HEK293 (cell line): Measurements from ENCODE around the gene NBDY.

ENCODE experiments used
- CTCF ChIA-PET: fragments of 350-600 bp; formaldehyde crosslinking; extraction: SDS; loops from one replicate; lab custom pipeline; 2021; ENCODE audit warnings: antibody characterized with exemption; lab: Yijun Ruan, JAX
- POLR2A ChIA-PET: fragments of 300-600 bp; formaldehyde crosslinking; extraction: SDS; loops from one replicate; lab custom pipeline; 2020; ENCODE audit warnings: antibody characterized with exemption, inconsistent platforms; lab: Yijun Ruan, JAX
- H3K27ac ChIP-seq: fragments of 200-500 bp; sonication (Bioruptor generic); 2 replicates; pipeline ENCODE4 v1.5.1; 2014; ENCODE audit warnings: low read depth, low read length, control low read depth, inconsistent platforms; ENCODE audit errors: extremely low read depth
- H3K36me3 ChIP-seq, 2 experiments: fragments of 200-500 bp in 1 of 2; sonication (Bioruptor generic) in 1 of 2; 1 replicate in 1 of 2; 2 replicates in 1 of 2; pipeline ENCODE4 v1.5.1; 2014 to 2017; ENCODE audit warnings: inconsistent platforms in 2 of 2, low read length in 2 of 2; ENCODE audit not compliant: control insufficient read depth in 2 of 2, insufficient read depth in 1 of 2
- H3K4me1 ChIP-seq: fragments of 200-500 bp; sonication (Bioruptor generic); 2 replicates; pipeline ENCODE4 v1.5.1; 2014; ENCODE audit warnings: mild to moderate bottlenecking, low read length, inconsistent platforms; ENCODE audit not compliant: control insufficient read depth, insufficient read depth
- H3K4me3 ChIP-seq: 2 replicates; pipeline ENCODE4 v1.5.1; 2011; ENCODE audit warnings: low read depth, mild to moderate bottlenecking, control low read depth, low read length, moderate library complexity
- H3K9me3 ChIP-seq: fragments of 200-500 bp; sonication (Bioruptor generic); 2 replicates; pipeline ENCODE4 v1.5.1; 2014; ENCODE audit warnings: low read depth, low read length, inconsistent platforms; ENCODE audit not compliant: control insufficient read depth, insufficient read depth
- HOXC10 ChIP-seq: sonication (generic); formaldehyde crosslinking; IDR thresholded peaks from 2 replicates; pipeline ENCODE4 v1.8.1; 2023; ENCODE audit warnings: mild to moderate bottlenecking, missing genetic modification reagents
- OVOL3 ChIP-seq: fragments of 450-650 bp; formaldehyde crosslinking; IDR thresholded peaks from 2 replicates; pipeline ENCODE4 v1.5.1; 2016; ENCODE audit warnings: missing biosample characterization, missing genetic modification characterization
- PRDM4 ChIP-seq: fragments of 450-650 bp; formaldehyde crosslinking; IDR thresholded peaks from 2 replicates; pipeline ENCODE4 v1.5.1; 2017; ENCODE audit warnings: missing biosample characterization, missing genetic modification characterization
- SETDB1 ChIP-seq: IDR thresholded peaks from one replicate; pipeline ENCODE4 v1.6.1; 2017; ENCODE audit warnings: mild to moderate bottlenecking, low read length, moderate library complexity, mixed read lengths; ENCODE audit not compliant: insufficient read length
- TCF7L2 ChIP-seq: IDR thresholded peaks from 2 replicates; pipeline ENCODE4 v1.6.1; 2011; ENCODE audit warnings: low read depth, mild to moderate bottlenecking, inconsistent platforms, low read length, moderate library complexity, borderline replicate concordance
- YY1 ChIP-seq: fragments of 450-650 bp; formaldehyde crosslinking; IDR thresholded peaks from 2 replicates; pipeline ENCODE4 v1.5.1; 2018; ENCODE audit warnings: missing biosample characterization, missing genetic modification characterization
- ZNF175 ChIP-seq: fragments of 450-650 bp; formaldehyde crosslinking; IDR thresholded peaks from 2 replicates; pipeline ENCODE4 v1.5.1; 2016; ENCODE audit warnings: missing biosample characterization, missing genetic modification characterization
- ZNF274 ChIP-seq, 2 experiments: fragments of 200-500 bp in 1 of 2; fragments of 450-650 bp in 1 of 2; sonication (Bioruptor generic) in 1 of 2; formaldehyde crosslinking in 1 of 2; IDR thresholded peaks; 2 replicates each; pipeline versions ENCODE4 v1.5.1 to v1.6.1; 2014 to 2016; ENCODE audit warnings: borderline replicate concordance in 1 of 2, inconsistent platforms in 1 of 2, low read length in 1 of 2, missing biosample characterization in 1 of 2, missing genetic modification characterization in 1 of 2
- ZNF302 ChIP-seq: fragments of 450-650 bp; formaldehyde crosslinking; IDR thresholded peaks from 2 replicates; pipeline ENCODE4 v1.5.1; 2016; ENCODE audit warnings: missing biosample characterization, missing genetic modification characterization, low read depth
- ZNF416 ChIP-seq: fragments of 450-650 bp; formaldehyde crosslinking; IDR thresholded peaks from 2 replicates; pipeline ENCODE4 v1.5.1; 2016; ENCODE audit warnings: missing biosample characterization, missing genetic modification characterization
- ZNF514 ChIP-seq: fragments of 450-650 bp; formaldehyde crosslinking; IDR thresholded peaks from 2 replicates; pipeline ENCODE4 v1.5.1; 2016; ENCODE audit warnings: missing biosample characterization, missing genetic modification characterization
- ZNF530 ChIP-seq: fragments of 450-650 bp; formaldehyde crosslinking; IDR thresholded peaks from 2 replicates; pipeline ENCODE4 v1.5.1; 2016; ENCODE audit warnings: low read depth, missing biosample characterization, missing genetic modification characterization
- ZNF548 ChIP-seq: fragments of 450-650 bp; formaldehyde crosslinking; IDR thresholded peaks from 2 replicates; pipeline ENCODE4 v1.5.1; 2016; ENCODE audit warnings: missing biosample characterization, missing genetic modification characterization
- ZNF621 ChIP-seq: fragments of 450-650 bp; formaldehyde crosslinking; IDR thresholded peaks from 2 replicates; pipeline ENCODE4 v1.5.1; 2017; ENCODE audit warnings: missing biosample characterization, missing genetic modification characterization
- ZNF707 ChIP-seq: fragments of 450-650 bp; formaldehyde crosslinking; IDR thresholded peaks from 2 replicates; pipeline ENCODE4 v1.5.1; 2016; ENCODE audit warnings: missing biosample characterization, missing genetic modification characterization
- ZNF777 ChIP-seq: fragments of 450-650 bp; formaldehyde crosslinking; IDR thresholded peaks from 2 replicates; pipeline ENCODE4 v1.5.1; 2017; ENCODE audit warnings: missing biosample characterization, missing genetic modification characterization, borderline replicate concordance

Gene NBDY

GRCh38 chrX:56789518-56790070 lies 60.6 kb downstream of the NBDY start (continued):
- TF ChIP-seq PRDM4 (tag by site-specific recombination) (no peak), YY1 (no peak), ZNF274 (IDR thresholded peaks at IDR 0.05; ENCODE audit: low read length) (no peak), ZNF274 (tag by site-specific recombination; IDR thresholded peaks at IDR 0.05; ENCODE audit: borderline replicate concordance) (no peak), ZNF548 (tag by site-specific recombination) (no peak), ZNF530 (no peak)

- POLR2A ChIA-PET, result no interaction called here
- H3K27ac ChIP-seq, result no peak overlapping the region
- no peaks in the 10 kb centered on the region for H3K9me3 ChIP-seq
- H3K4me1 ChIP-seq, result no peaks in the 10 kb centered on the region
- CTCF ChIA-PET, result interaction anchor here (1.0 to 2.6 kb wide), 2 partner anchors 12 to 187 kb away, joined by 3 to 9 read pairs; no protein-coding TSS in a partner anchor
- H3K4me3 ChIP-seq, result no peak overlapping the region
- TF ChIP-seq TCF7L2 (no peak), HOXC10 (CRISPR knock-in tag) (no peak), ZNF416 (tag by site-specific recombination) (no peak), SETDB1 (no peak)
- TF ChIP-seq, all 188 proteins: peak for 0
- H3K36me3 ChIP-seq, result peaks cover 0 to 19% of the 10 kb centered on the region in 2 experiments; a peak in 1 of 3 replicates
Measured at GRCh38 chrX:56790778-56791177, 61.7 kb downstream of the NBDY start.

- Histone ChIP-seq H3K4me3 (no peak overlapping the region), H3K27ac (no peak overlapping the region), H3K36me3 (peaks cover 0 to 19% of the 10 kb centered on the region in 2 experiments; a peak in 1 of 3 replicates), H3K4me1 (no peaks in the 10 kb centered on the region), H3K9me3 (no peaks in the 10 kb centered on the region)
- POLR2A ChIA-PET, result no interaction called here
- CTCF ChIA-PET, result interaction anchor here (1.0 to 2.6 kb wide), 2 partner anchors 12 to 187 kb away, joined by 3 to 9 read pairs; no protein-coding TSS in a partner anchor
- TF ChIP-seq ZNF302 (tag by site-specific recombination) (no peak), ZNF175 (no peak), ZNF514 (tag by site-specific recombination) (no peak), ZNF777 (no peak), OVOL3 (no peak), ZNF621 (tag by site-specific recombination) (no peak)
Measured at GRCh38 chrX:56791456-56791855, 62.4 kb downstream of the NBDY start.

- H3K36me3 ChIP-seq, result peaks cover 0 to 12% of the 10 kb centered on the region in 2 experiments; a peak in 1 of 3 replicates
- TF ChIP-seq ZNF707 (tag by site-specific recombination), result no peak
- H3K4me1 ChIP-seq, result no peaks in the 10 kb centered on the region
- no peak overlapping the region for H3K27ac ChIP-seq
- no peak overlapping the region for H3K4me3 ChIP-seq
- ChIA-PET CTCF (no interaction called here), POLR2A (no interaction called here)
- no peaks in the 10 kb centered on the region for H3K9me3 ChIP-seq
Measured at GRCh38 chrX:56792270-56793111, 63.4 kb downstream of the NBDY start.
